ENCODE measurements around the gene PLA2G2C.

GRCh38 chr1:20139776-20140612 is 46.3 kb downstream of the PLA2G2C start:
- TF ChIP-seq, protein P1, sequence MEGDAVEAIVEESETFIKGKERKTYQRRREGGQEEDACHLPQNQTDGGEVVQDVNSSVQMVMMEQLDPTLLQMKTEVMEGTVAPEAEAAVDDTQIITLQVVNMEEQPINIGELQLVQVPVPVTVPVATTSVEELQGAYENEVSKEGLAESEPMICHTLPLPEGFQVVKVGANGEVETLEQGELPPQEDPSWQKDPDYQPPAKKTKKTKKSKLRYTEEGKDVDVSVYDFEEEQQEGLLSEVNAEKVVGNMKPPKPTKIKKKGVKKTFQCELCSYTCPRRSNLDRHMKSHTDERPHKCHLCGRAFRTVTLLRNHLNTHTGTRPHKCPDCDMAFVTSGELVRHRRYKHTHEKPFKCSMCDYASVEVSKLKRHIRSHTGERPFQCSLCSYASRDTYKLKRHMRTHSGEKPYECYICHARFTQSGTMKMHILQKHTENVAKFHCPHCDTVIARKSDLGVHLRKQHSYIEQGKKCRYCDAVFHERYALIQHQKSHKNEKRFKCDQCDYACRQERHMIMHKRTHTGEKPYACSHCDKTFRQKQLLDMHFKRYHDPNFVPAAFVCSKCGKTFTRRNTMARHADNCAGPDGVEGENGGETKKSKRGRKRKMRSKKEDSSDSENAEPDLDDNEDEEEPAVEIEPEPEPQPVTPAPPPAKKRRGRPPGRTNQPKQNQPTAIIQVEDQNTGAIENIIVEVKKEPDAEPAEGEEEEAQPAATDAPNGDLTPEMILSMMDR (IDR thresholded peaks at IDR 0.05): no peak
- TF ChIP-seq POLR2AphosphoS5 (IDR thresholded peaks at IDR 0.05): no peak
